H1 (cell line): ENCODE measurements around the gene FHOD1. TPM values are rescaled to one million over a fixed set of nuclear protein-coding genes. Genes with fewer than 3 reads are reported as not detected.

Experiments
- CHD1 ChIP-seq: IDR thresholded peaks from 2 replicates; pipeline ENCODE4 v1.6.1; 2012; ENCODE audit warnings: low read depth, low read length, improper control_type of control experiment
- CHD2 ChIP-seq: IDR thresholded peaks from 2 replicates; pipeline ENCODE4 v1.6.1; 2012; ENCODE audit warnings: low read length, improper control_type of control experiment
- SP4 ChIP-seq: IDR thresholded peaks from 2 replicates; pipeline ENCODE4 v1.6.1; 2012; ENCODE audit warnings: low read length, inconsistent platforms
- TBP ChIP-seq: IDR thresholded peaks from 2 replicates; pipeline ENCODE4 v1.6.1; 2011; ENCODE audit warnings: low read depth, low read length, improper control_type of control experiment
- TCF12 ChIP-seq: IDR thresholded peaks from 2 replicates; pipeline ENCODE4 v1.6.1; 2011; ENCODE audit warnings: low read depth, mild to moderate bottlenecking, low read length
- polyA plus RNA-seq, 7 experiments: library from polyadenylated mRNA; depleted of rRNA in 3 of 7; stranded (reverse) in 5 of 7; unstranded in 2 of 7; fragments of >200 nt in 5 of 7; fragments of 200-250 nt in 2 of 7; gene quantifications; 1 replicate in 5 of 7; 2 replicates in 1 of 7; 4 replicates in 1 of 7; pipeline versions ENCODE4 v1.2.1 to v1.2.3, GENCODE V29; 2011 to 2013; ENCODE audit warnings: missing spikeins in 2 of 7, mixed read lengths in 2 of 7
- total RNA-seq: library from RNA; stranded (reverse); fragmentation: NEBNext Ultra II Directional; extraction: Animal tissue kit (Norgen Biotek cat#: 25700); gene quantifications from 2 replicates; pipeline ENCODE4 v1.2.1, GENCODE V29; 2021
- TF ChIP-seq, protein P1 (sequence below): fragments of 300-600 bp; sonication (generic); IDR thresholded peaks from 2 replicates; pipeline ENCODE4 v1.7.1; 2012; ENCODE audit warnings: low read length, moderate library complexity, mild to moderate bottlenecking, inconsistent platforms; ENCODE audit not compliant: insufficient replicate concordance
- TF ChIP-seq, protein P2 (sequence below): IDR thresholded peaks from 2 replicates; pipeline ENCODE4 v1.6.1; 2011; ENCODE audit warnings: low read depth, mild to moderate bottlenecking, low read length; ENCODE audit not compliant: insufficient read depth
- TF ChIP-seq, protein P3 (sequence below): IDR thresholded peaks from 2 replicates; pipeline ENCODE4 v1.6.1; 2012; ENCODE audit warnings: low read length, inconsistent platforms

FHOD1 gene
- total and polyA plus RNA-seq, 2 of the 8 experiments (the other 6 are each of a cell fraction or from before 2014, with no cell fraction given) = 31.3 to 60.7 TPM

DNA sequence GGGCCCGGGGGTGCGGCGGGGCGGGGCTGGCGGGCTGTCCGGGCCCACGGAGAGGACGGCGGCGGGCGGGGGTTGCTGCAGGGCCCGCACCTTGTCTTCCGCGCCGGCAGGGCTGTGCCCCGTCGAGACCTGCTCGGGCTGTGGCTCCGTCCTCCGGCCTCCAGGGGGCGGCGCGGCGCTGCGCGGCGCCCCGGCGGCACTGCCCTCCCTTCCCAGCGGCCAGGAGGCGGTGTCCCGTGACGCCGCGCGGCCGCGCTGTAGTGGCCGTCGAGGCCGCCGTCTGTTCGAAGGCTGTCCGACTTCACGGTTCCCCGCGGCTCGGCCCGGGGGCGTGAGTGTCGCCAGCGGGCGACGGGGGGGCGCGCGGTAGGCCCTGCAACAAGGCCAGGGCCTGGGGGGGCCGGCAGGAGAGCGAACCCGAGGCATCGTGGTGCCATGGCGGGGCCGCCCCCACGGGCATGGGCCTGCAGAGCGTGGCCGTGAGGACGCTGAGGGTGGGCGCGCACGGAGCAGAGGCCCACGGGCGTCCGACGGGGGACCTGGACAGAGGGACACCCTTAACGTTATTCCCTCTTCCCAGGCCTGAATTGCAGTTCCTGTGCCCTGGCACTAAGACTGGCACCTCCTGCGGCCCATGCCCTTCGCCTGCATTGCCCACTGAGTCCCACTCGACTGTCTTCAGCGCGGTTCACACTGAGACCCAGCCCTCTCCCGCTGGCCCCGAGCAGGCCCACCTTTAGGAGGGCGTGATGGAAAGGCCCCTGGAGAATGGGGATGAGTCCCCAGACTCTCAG is 32.2 kb upstream of the FHOD1 start, which contains the start of gene PLEKHG4 (continued):
- TF ChIP-seq, protein P1, sequence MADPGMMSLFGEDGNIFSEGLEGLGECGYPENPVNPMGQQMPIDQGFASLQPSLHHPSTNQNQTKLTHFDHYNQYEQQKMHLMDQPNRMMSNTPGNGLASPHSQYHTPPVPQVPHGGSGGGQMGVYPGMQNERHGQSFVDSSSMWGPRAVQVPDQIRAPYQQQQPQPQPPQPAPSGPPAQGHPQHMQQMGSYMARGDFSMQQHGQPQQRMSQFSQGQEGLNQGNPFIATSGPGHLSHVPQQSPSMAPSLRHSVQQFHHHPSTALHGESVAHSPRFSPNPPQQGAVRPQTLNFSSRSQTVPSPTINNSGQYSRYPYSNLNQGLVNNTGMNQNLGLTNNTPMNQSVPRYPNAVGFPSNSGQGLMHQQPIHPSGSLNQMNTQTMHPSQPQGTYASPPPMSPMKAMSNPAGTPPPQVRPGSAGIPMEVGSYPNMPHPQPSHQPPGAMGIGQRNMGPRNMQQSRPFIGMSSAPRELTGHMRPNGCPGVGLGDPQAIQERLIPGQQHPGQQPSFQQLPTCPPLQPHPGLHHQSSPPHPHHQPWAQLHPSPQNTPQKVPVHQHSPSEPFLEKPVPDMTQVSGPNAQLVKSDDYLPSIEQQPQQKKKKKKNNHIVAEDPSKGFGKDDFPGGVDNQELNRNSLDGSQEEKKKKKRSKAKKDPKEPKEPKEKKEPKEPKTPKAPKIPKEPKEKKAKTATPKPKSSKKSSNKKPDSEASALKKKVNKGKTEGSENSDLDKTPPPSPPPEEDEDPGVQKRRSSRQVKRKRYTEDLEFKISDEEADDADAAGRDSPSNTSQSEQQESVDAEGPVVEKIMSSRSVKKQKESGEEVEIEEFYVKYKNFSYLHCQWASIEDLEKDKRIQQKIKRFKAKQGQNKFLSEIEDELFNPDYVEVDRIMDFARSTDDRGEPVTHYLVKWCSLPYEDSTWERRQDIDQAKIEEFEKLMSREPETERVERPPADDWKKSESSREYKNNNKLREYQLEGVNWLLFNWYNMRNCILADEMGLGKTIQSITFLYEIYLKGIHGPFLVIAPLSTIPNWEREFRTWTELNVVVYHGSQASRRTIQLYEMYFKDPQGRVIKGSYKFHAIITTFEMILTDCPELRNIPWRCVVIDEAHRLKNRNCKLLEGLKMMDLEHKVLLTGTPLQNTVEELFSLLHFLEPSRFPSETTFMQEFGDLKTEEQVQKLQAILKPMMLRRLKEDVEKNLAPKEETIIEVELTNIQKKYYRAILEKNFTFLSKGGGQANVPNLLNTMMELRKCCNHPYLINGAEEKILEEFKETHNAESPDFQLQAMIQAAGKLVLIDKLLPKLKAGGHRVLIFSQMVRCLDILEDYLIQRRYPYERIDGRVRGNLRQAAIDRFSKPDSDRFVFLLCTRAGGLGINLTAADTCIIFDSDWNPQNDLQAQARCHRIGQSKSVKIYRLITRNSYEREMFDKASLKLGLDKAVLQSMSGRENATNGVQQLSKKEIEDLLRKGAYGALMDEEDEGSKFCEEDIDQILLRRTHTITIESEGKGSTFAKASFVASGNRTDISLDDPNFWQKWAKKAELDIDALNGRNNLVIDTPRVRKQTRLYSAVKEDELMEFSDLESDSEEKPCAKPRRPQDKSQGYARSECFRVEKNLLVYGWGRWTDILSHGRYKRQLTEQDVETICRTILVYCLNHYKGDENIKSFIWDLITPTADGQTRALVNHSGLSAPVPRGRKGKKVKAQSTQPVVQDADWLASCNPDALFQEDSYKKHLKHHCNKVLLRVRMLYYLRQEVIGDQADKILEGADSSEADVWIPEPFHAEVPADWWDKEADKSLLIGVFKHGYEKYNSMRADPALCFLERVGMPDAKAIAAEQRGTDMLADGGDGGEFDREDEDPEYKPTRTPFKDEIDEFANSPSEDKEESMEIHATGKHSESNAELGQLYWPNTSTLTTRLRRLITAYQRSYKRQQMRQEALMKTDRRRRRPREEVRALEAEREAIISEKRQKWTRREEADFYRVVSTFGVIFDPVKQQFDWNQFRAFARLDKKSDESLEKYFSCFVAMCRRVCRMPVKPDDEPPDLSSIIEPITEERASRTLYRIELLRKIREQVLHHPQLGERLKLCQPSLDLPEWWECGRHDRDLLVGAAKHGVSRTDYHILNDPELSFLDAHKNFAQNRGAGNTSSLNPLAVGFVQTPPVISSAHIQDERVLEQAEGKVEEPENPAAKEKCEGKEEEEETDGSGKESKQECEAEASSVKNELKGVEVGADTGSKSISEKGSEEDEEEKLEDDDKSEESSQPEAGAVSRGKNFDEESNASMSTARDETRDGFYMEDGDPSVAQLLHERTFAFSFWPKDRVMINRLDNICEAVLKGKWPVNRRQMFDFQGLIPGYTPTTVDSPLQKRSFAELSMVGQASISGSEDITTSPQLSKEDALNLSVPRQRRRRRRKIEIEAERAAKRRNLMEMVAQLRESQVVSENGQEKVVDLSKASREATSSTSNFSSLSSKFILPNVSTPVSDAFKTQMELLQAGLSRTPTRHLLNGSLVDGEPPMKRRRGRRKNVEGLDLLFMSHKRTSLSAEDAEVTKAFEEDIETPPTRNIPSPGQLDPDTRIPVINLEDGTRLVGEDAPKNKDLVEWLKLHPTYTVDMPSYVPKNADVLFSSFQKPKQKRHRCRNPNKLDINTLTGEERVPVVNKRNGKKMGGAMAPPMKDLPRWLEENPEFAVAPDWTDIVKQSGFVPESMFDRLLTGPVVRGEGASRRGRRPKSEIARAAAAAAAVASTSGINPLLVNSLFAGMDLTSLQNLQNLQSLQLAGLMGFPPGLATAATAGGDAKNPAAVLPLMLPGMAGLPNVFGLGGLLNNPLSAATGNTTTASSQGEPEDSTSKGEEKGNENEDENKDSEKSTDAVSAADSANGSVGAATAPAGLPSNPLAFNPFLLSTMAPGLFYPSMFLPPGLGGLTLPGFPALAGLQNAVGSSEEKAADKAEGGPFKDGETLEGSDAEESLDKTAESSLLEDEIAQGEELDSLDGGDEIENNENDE = no peak
- TF ChIP-seq TBP (no peak), CHD1 (no peak), SP4 (no peak), TCF12 (0 out of 2 replicates have a peak, but pooled peaks have one; percentile 34), CHD2 (no peak)
- TF ChIP-seq, protein P2, sequence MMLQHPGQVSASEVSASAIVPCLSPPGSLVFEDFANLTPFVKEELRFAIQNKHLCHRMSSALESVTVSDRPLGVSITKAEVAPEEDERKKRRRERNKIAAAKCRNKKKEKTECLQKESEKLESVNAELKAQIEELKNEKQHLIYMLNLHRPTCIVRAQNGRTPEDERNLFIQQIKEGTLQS = no peak
- TF ChIP-seq, protein P3, sequence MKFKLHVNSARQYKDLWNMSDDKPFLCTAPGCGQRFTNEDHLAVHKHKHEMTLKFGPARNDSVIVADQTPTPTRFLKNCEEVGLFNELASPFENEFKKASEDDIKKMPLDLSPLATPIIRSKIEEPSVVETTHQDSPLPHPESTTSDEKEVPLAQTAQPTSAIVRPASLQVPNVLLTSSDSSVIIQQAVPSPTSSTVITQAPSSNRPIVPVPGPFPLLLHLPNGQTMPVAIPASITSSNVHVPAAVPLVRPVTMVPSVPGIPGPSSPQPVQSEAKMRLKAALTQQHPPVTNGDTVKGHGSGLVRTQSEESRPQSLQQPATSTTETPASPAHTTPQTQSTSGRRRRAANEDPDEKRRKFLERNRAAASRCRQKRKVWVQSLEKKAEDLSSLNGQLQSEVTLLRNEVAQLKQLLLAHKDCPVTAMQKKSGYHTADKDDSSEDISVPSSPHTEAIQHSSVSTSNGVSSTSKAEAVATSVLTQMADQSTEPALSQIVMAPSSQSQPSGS = no peak
